ENCODE measurements around the gene ZBTB17. TPM values are rescaled to one million over a fixed set of nuclear protein-coding genes. Genes with fewer than 3 reads are reported as not detected.

Gene ZBTB17
- total RNA-seq, 1 experiment from 2014 or later: 32.0 TPM

GRCh38 chr1:15935056-15935950 is 40.6 kb downstream of the ZBTB17 start:
- ChIA-PET POLR2A (no interaction called here), CTCF (interaction anchor here (0.6 to 0.8 kb wide), 2 partner anchors 12 to 55 kb away, joined by 3 to 4 read pairs; no protein-coding TSS in a partner anchor)
- Mint-ChIP-seq H3K27ac (no peak overlapping the region), H3K4me1 (peaks cover 6% of the 10 kb centered on the region), H3K27me3 (ENCODE audit: low read depth) (no peaks in the 10 kb centered on the region), H3K9me3 (no peaks in the 10 kb centered on the region), H3K36me3 (peaks cover 75% of the 10 kb centered on the region), H3K4me3 (no peak overlapping the region)
- DNase-seq (ENCODE audit: low spot score): no peak
- no peak for ATAC-seq
- TF ChIP-seq PRDM15 (CRISPR knock-in tag; IDR thresholded peaks at IDR 0.05) (no peak), STAT6 (CRISPR knock-in tag; conservative IDR thresholded peaks at IDR 0.05; ENCODE audit: low read depth) (no peak), CREB1 (CRISPR knock-in tag; IDR thresholded peaks at IDR 0.05) (no peak)

GRCh38 chr1:15934211-15935055 is 41.5 kb downstream of the ZBTB17 start:
- DNase-seq (ENCODE audit: low spot score) (no peak), ATAC-seq (no peak)
- no peak overlapping the region for H3K27ac Mint-ChIP-seq
- TF ChIP-seq NFATC4 (CRISPR knock-in tag; IDR thresholded peaks at IDR 0.05) (no peak), CBFB (CRISPR knock-in tag; IDR thresholded peaks at IDR 0.05; ENCODE audit: low read depth) (no peak), SMAD3 (CRISPR knock-in tag; IDR thresholded peaks at IDR 0.05; ENCODE audit: borderline replicate concordance) (no peak), NFYB (CRISPR knock-in tag; conservative IDR thresholded peaks at IDR 0.05; ENCODE audit: low read depth) (no peak), ZSCAN18 (CRISPR knock-in tag; IDR thresholded peaks at IDR 0.05) (no peak)
- ChIA-PET POLR2A (no interaction called here), CTCF (interaction anchor here (0.6 to 0.8 kb wide), 2 partner anchors 11 to 54 kb away, joined by 3 to 4 read pairs; no protein-coding TSS in a partner anchor)
- peaks cover 6% of the 10 kb centered on the region for H3K4me1 Mint-ChIP-seq
- no peak overlapping the region for H3K4me3 Mint-ChIP-seq
- peaks cover 76% of the 10 kb centered on the region for H3K36me3 Mint-ChIP-seq
- H3K9me3 Mint-ChIP-seq: no peaks in the 10 kb centered on the region
- H3K27me3 Mint-ChIP-seq (ENCODE audit: low read depth): no peaks in the 10 kb centered on the region

GRCh38 chr1:15933684-15934083 is 42.2 kb downstream of the ZBTB17 start:
- ATAC-seq (no peak), DNase-seq (ENCODE audit: low spot score) (no peak)
- Mint-ChIP-seq H3K4me1 (peaks cover 6% of the 10 kb centered on the region), H3K36me3 (peaks cover 78% of the 10 kb centered on the region), H3K4me3 (no peak overlapping the region), H3K27me3 (ENCODE audit: low read depth) (no peaks in the 10 kb centered on the region), H3K27ac (no peak overlapping the region), H3K9me3 (no peaks in the 10 kb centered on the region)
- CTCF ChIA-PET: interaction anchor here (1.4 kb wide), 1 partner anchor 142 kb away, joined by 4 read pairs; no protein-coding TSS in a partner anchor
- POLR2A ChIA-PET: no interaction called here
- TF ChIP-seq EMX1 (CRISPR knock-in tag; IDR thresholded peaks at IDR 0.05) (no peak), CTCF (IDR thresholded peaks at IDR 0.05) (no peak), NFATC4 (CRISPR knock-in tag; IDR thresholded peaks at IDR 0.05) (no peak), SP1 (CRISPR knock-in tag; conservative IDR thresholded peaks at IDR 0.05) (no peak), NR1H2 (CRISPR knock-in tag; IDR thresholded peaks at IDR 0.05) (no peak), ARID4B (CRISPR knock-in tag; IDR thresholded peaks at IDR 0.05; ENCODE audit: borderline replicate concordance) (no peak), TP53 (CRISPR knock-in tag; IDR thresholded peaks at IDR 0.05) (no peak), RORB (CRISPR knock-in tag; IDR thresholded peaks at IDR 0.05) (no peak)

Data from WTC11 (cell line).